ENCODE measurements around the gene COX4I2. TPM values are rescaled to one million over a fixed set of nuclear protein-coding genes. Genes with fewer than 3 reads are reported as not detected.
A peak's percentile ranks its signal among the peaks of the same experiment; 100 is the strongest.

Gene COX4I2
- total and polyA plus RNA-seq, 2 of the 8 experiments (the other 6 are each of a cell fraction or from before 2014, with no cell fraction given), result 0.26 TPM; not detected in 1

DNA sequence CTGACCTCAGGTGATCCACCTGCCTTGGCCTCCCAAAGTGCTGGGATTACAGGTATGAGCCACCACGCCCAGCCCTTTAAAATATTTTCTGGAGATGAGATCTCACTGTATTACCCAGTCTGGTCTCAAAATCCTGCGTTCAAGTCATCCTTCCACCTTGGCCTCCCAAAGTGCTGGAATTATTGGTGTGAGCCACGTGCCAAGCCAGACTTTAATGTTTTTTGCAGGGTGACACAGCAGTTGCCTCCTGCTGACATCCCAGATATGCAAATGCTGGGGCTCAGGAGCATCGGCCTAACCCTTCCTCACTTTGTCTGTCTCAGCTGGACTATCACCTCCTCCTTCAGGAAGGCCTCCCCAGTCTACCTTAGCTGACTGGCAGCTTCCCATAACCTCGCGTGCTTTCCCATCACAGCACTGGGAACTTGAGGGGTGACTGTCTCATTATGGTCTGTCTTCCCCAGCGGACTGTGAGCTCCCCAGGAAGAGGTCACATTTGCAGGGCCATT lies 46.9 kb upstream of the COX4I2 start:
- H3K4me1 ChIP-seq (replicated peaks in 1 of 4; ENCODE audit: control insufficient read depth in 3 of 4, insufficient read depth in 4 of 4, low read length in 3 of 4), result peaks cover 16 to 39% (median 37%) of the 10 kb centered on the region in 4 experiments
- CTCF ChIA-PET (ENCODE audit: partially characterized antibody), result interaction anchor here (1.0 to 6.1 kb wide), 15 partner anchors 10 to 133 kb away, joined by 3 to 67 read pairs (median 6); partner anchors contain the start of gene ID1
- no peak overlapping the region for H3K14ac ChIP-seq (ENCODE audit: insufficient read length)
- H2AK5ac ChIP-seq (ENCODE audit: low read depth, low read length), result no peak overlapping the region
- H3K79me1 ChIP-seq (ENCODE audit: low read depth, low read length), result no peaks in the 10 kb centered on the region
- no peak overlapping the region for H4K91ac ChIP-seq (replicated peaks; ENCODE audit: insufficient read length, low read length)
- no peaks in the 10 kb centered on the region for H4K20me1 ChIP-seq (replicated peaks in 1 of 2; ENCODE audit: control insufficient read depth in 1 of 2, insufficient read depth in 2 of 2, low read length in 2 of 2)
- peaks cover 0 to 15% (median 7%) of the 10 kb centered on the region in 4 experiments; a peak in 5 of 7 replicates for H3K27me3 ChIP-seq (replicated peaks in 1 of 4; ENCODE audit: control insufficient read depth in 3 of 4, extremely low read depth in 1 of 4, insufficient read depth in 3 of 4, low read length in 3 of 4)
- H3K4me2 ChIP-seq (ENCODE audit: insufficient read depth in 1 of 2, low read depth in 2 of 2, low read length in 2 of 2), result 0 out of 4 replicates have a peak overlapping the region, but pooled peaks of 1 of the 2 experiments have one; percentile 6
- H3K23me2 ChIP-seq (ENCODE audit: low read depth, low read length), result peaks cover 5% of the 10 kb centered on the region; the same call in 1 of the 2 replicates
- H2AFZ ChIP-seq (ENCODE audit: low read length), result no peak overlapping the region
- no peaks in the 10 kb centered on the region for H3K36me3 ChIP-seq (ENCODE audit: control insufficient read depth in 2 of 4, insufficient read depth in 4 of 4, low read length in 3 of 4)
- 49% methylated on average over 7 of the region's 7 CpGs; no CpG with 5 or more reads in 1 of the 2 experiments for WGBS, 2 experiments (ENCODE audit: extremely low coverage in 1 of 2, insufficient coverage in 1 of 2, insufficient read length in 1 of 2, insufficient replicate concordance in 2 of 2, low coverage in 1 of 2, low lambda C conversion rate in 2 of 2, missing lambda C conversion rate in 1 of 2)
- H3K27ac ChIP-seq (ENCODE audit: low read depth, low read length), result no peak overlapping the region
- H3K9me3 ChIP-seq (ENCODE audit: insufficient read depth in 2 of 2, low read depth in 1 of 2, low read length in 1 of 2), result no peaks in the 10 kb centered on the region
- H4K5ac ChIP-seq (ENCODE audit: insufficient read length, low read depth, low read length), result peak overlapping the region; percentile 7
- no peaks in the 10 kb centered on the region for H3K79me2 ChIP-seq (ENCODE audit: control insufficient read depth in 1 of 2, insufficient read depth in 2 of 2, low read length in 2 of 2)
- POLR2A ChIA-PET (ENCODE audit: partially characterized antibody), result interaction anchor here (0.7 to 12.8 kb wide), 8 partner anchors 11 to 31 kb away, joined by 3 to 281 read pairs (median 4); partner anchors contain the start of gene ID1
- peak overlapping the region; percentile 55 for H2BK12ac ChIP-seq (ENCODE audit: low read depth, low read length)
- H2BK20ac ChIP-seq (ENCODE audit: low read length), result peak overlapping the region; percentile 97
- DNase-seq (ENCODE audit: low read depth in 1 of 2, low spot score in 2 of 2), result no peak
- peak overlapping the region; percentile 26; the same call in 1 of the 2 replicates for H3K18ac ChIP-seq (ENCODE audit: extremely low read depth, low read length)
- H3K4me3 ChIP-seq (ENCODE audit: extremely low read depth in 1 of 4, insufficient read depth in 2 of 4, low read depth in 3 of 4, low read length in 4 of 4), result peak overlapping the region in 1 of 4 experiments; percentile 1; a peak in 1 of 8 replicates
- no peak overlapping the region for H3K4ac ChIP-seq (replicated peaks; ENCODE audit: insufficient read length, low read depth, low read length)
- no peak for FAIRE-seq
- no peak overlapping the region for H4K8ac ChIP-seq (ENCODE audit: extremely low read depth, insufficient read depth, low read length)
- peak overlapping the region; percentile 0 for H2BK120ac ChIP-seq (replicated peaks; ENCODE audit: low read depth, low read length)
- H3K9ac ChIP-seq (replicated peaks in 1 of 4; ENCODE audit: extremely low read depth in 1 of 4, low read depth in 3 of 4, low read length in 3 of 4), result no peak overlapping the region; a peak in 1 of 7 replicates
- H3K56ac ChIP-seq (replicated peaks; ENCODE audit: insufficient read length, low read depth, low read length), result no peak overlapping the region
- no peak overlapping the region for H3K23ac ChIP-seq (ENCODE audit: insufficient read length)
- no peak overlapping the region for H2BK15ac ChIP-seq (ENCODE audit: low read length)
- peak overlapping the region; percentile 62; the same call in 1 of the 2 replicates for H2BK5ac ChIP-seq (ENCODE audit: low read depth, low read length)
- 0 out of 2 replicates have a peak, but pooled peaks have one; percentile 50 for TF ChIP-seq RBBP5 (IDR thresholded peaks at IDR 0.05; ENCODE audit: borderline replicate concordance, low read depth, low read length)
- TF ChIP-seq, protein P1, sequence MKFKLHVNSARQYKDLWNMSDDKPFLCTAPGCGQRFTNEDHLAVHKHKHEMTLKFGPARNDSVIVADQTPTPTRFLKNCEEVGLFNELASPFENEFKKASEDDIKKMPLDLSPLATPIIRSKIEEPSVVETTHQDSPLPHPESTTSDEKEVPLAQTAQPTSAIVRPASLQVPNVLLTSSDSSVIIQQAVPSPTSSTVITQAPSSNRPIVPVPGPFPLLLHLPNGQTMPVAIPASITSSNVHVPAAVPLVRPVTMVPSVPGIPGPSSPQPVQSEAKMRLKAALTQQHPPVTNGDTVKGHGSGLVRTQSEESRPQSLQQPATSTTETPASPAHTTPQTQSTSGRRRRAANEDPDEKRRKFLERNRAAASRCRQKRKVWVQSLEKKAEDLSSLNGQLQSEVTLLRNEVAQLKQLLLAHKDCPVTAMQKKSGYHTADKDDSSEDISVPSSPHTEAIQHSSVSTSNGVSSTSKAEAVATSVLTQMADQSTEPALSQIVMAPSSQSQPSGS (IDR thresholded peaks at IDR 0.05; ENCODE audit: low read length), result no peak

Measured in H1 (cell line).